Subcutaneous adipose tissue (tissue), 4 donors: Measurements from ENCODE around the gene PGBD5. TPM values are rescaled to one million over a fixed set of nuclear protein-coding genes. Genes with fewer than 3 reads are reported as not detected.

Experiments used
- CTCF ChIP-seq: fragments of 450-650 bp; IDR thresholded peaks from one replicate; pipeline ENCODE4 v1.5.1; 2016; ENCODE audit warnings: low read depth, mild to moderate bottlenecking, control low read depth, antibody characterized with exemption, moderate library complexity
- total RNA-seq, 4 donors: library from RNA; depleted of rRNA; stranded (reverse); fragments of >200 nt; gene quantifications; one replicate each; pipeline ENCODE4 v1.1.0, GENCODE V29; 2016

PGBD5 gene
- total RNA-seq, 4 donors from 2014 or later = under 0.01 to 5.9 (median 0.27) TPM

- no peak for TF ChIP-seq CTCF
Measured at GRCh38 chr1:230270559-230271281, 155.4 kb downstream of the PGBD5 start.

GRCh38 chr1:230270185-230270558, 156.0 kb downstream of the PGBD5 start:
- TF ChIP-seq CTCF = no peak

GRCh38 chr1:230268371-230269170, 157.6 kb downstream of the PGBD5 start:
- TF ChIP-seq CTCF = no peak

GRCh38 chr1:230267338-230268065, 158.6 kb downstream of the PGBD5 start:
- no peak for TF ChIP-seq CTCF

GRCh38 chr1:230266456-230266855, 159.7 kb downstream of the PGBD5 start:
- TF ChIP-seq CTCF = no peak

GRCh38 chr1:230265200-230266115, 160.7 kb downstream of the PGBD5 start:
- no peak for TF ChIP-seq CTCF

Other genes with a start within 250 kb of the PGBD5 start
- 10 to 100 TPM; 19.2 to 35.4 (median 24.2) TPM for gene COG2, start 216.1 kb upstream of the PGBD5 start, total RNA-seq